Stimulated activated CD4-positive, alpha-beta T cell treated with anti-CD3 and anti-CD28 coated beads, Interleukin-15, amount 100 ng/mL, for 1 hour (primary cell): ENCODE results near the gene COL10A1.

Source experiments
- DNase-seq, 2 donors: peaks; one replicate each; pipeline ENCODE4 v3.0.0-alpha.2; 2020; ENCODE audit warnings: low read depth in 1 of 2, low spot score in 1 of 2

Gene COL10A1

GRCh38 chr6:116087437-116088027, 38.4 kb downstream of the COL10A1 start:
- DNase-seq, result no peak

GRCh38 chr6:116084284-116084683, 41.6 kb downstream of the COL10A1 start:
- DNase-seq, result no peak

GRCh38 chr6:116083052-116083451, 42.9 kb downstream of the COL10A1 start:
- no peak for DNase-seq

- no peak for DNase-seq
Measured at GRCh38 chr6:116078945-116079344, 47.0 kb downstream of the COL10A1 start.

- no peak for DNase-seq
Measured at GRCh38 chr6:116078522-116078921, 47.4 kb downstream of the COL10A1 start.

GRCh38 chr6:116074732-116075390, 51.1 kb downstream of the COL10A1 start:
- DNase-seq, result no peak

- no peak for DNase-seq
Measured at GRCh38 chr6:116073765-116074440, 52.0 kb downstream of the COL10A1 start.

- DNase-seq, result no peak
Measured at GRCh38 chr6:116072368-116072767, 53.6 kb downstream of the COL10A1 start.

GRCh38 chr6:116070616-116071389, 55.1 kb downstream of the COL10A1 start:
- DNase-seq, result no peak

- no peak for DNase-seq
Measured at GRCh38 chr6:116070101-116070500, 55.8 kb downstream of the COL10A1 start.
